Measurements from ENCODE around the gene CDYL2.

The CDYL2 gene

DNA sequence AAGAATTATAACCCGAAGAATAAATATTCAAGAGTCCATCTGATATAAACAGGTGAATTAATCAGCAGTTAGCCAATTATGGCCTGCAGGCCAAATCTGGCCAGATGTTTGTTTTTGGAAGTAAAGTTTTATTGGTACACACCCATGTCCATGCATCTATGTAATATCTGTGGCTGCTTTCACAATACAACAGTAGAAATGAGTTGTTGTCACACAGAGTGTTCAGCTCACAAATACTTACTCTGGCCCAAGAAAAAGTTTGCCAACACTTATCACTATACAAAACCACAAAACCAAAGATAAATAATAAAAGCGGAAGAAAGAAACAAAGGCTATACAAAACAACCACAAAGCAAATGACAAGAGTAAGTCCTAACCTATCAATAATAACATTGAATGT is 109.4 kb downstream of the CDYL2 start:
- H3K4me2 ChIP-seq (ENCODE audit: low read length): no peak overlapping the region
- H2AFZ ChIP-seq (ENCODE audit: low read depth, low read length): no peak overlapping the region
- TF ChIP-seq, protein P1, sequence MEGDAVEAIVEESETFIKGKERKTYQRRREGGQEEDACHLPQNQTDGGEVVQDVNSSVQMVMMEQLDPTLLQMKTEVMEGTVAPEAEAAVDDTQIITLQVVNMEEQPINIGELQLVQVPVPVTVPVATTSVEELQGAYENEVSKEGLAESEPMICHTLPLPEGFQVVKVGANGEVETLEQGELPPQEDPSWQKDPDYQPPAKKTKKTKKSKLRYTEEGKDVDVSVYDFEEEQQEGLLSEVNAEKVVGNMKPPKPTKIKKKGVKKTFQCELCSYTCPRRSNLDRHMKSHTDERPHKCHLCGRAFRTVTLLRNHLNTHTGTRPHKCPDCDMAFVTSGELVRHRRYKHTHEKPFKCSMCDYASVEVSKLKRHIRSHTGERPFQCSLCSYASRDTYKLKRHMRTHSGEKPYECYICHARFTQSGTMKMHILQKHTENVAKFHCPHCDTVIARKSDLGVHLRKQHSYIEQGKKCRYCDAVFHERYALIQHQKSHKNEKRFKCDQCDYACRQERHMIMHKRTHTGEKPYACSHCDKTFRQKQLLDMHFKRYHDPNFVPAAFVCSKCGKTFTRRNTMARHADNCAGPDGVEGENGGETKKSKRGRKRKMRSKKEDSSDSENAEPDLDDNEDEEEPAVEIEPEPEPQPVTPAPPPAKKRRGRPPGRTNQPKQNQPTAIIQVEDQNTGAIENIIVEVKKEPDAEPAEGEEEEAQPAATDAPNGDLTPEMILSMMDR (IDR thresholded peaks at IDR 0.05; ENCODE audit: low read depth, low read length): no peak
- no peak for TF ChIP-seq EZH2phosphoT487 (IDR thresholded peaks at IDR 0.05; ENCODE audit: low read depth)
- H3K4me1 ChIP-seq (ENCODE audit: low read length): no peaks in the 10 kb centered on the region
- no peaks in the 10 kb centered on the region for H3K36me3 ChIP-seq (replicated peaks; ENCODE audit: low read depth, low read length)
- H3K79me2 ChIP-seq (ENCODE audit: low read length): no peaks in the 10 kb centered on the region
- H3K9ac ChIP-seq (ENCODE audit: low read length): no peak overlapping the region
- H3K9me3 ChIP-seq (ENCODE audit: insufficient read depth, low read length): no peaks in the 10 kb centered on the region
- H4K20me1 ChIP-seq (ENCODE audit: insufficient read depth, low read length): no peaks in the 10 kb centered on the region
- peaks cover 13% of the 10 kb centered on the region for H3K27me3 ChIP-seq (ENCODE audit: low read depth, low read length)
- no peak overlapping the region for H3K27ac ChIP-seq (ENCODE audit: low read length)
- no peak overlapping the region for H3K4me3 ChIP-seq (ENCODE audit: low read length)

DNA sequence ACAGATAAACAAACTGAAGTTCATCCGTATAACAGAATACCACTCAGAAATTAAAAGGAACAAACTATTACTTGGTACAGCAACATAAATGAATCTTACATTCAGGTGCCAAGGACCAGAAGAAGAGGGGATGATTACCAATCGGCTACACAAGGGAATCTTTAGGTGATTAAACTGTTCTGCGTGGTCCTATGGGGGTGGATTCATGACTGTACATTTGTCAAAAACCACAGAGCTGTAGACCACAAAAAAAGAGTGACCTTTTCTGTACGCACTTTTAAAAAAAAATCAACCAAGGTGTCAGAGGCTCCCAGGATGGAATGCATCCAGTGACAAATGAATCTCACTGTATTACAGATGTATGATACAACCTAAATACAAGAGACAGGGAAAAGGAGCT is 110.8 kb downstream of the CDYL2 start:
- H3K36me3 ChIP-seq (replicated peaks; ENCODE audit: low read depth, low read length): no peaks in the 10 kb centered on the region
- H3K9me3 ChIP-seq (ENCODE audit: insufficient read depth, low read length): no peaks in the 10 kb centered on the region
- H3K4me1 ChIP-seq (ENCODE audit: low read length): no peaks in the 10 kb centered on the region
- no peak overlapping the region for H3K9ac ChIP-seq (ENCODE audit: low read length)
- no peak overlapping the region for H3K4me2 ChIP-seq (ENCODE audit: low read length)
- no peak overlapping the region for H2AFZ ChIP-seq (ENCODE audit: low read depth, low read length)
- TF ChIP-seq EZH2phosphoT487 (IDR thresholded peaks at IDR 0.05; ENCODE audit: low read depth): no peak
- TF ChIP-seq, protein P1 (IDR thresholded peaks at IDR 0.05; ENCODE audit: low read depth, low read length): no peak
- H3K4me3 ChIP-seq (ENCODE audit: low read length): no peak overlapping the region
- H3K79me2 ChIP-seq (ENCODE audit: low read length): no peaks in the 10 kb centered on the region
- H4K20me1 ChIP-seq (ENCODE audit: insufficient read depth, low read length): no peaks in the 10 kb centered on the region
- no peak overlapping the region for H3K27ac ChIP-seq (ENCODE audit: low read length)
- H3K27me3 ChIP-seq (ENCODE audit: low read depth, low read length): peaks cover 13% of the 10 kb centered on the region

DNA sequence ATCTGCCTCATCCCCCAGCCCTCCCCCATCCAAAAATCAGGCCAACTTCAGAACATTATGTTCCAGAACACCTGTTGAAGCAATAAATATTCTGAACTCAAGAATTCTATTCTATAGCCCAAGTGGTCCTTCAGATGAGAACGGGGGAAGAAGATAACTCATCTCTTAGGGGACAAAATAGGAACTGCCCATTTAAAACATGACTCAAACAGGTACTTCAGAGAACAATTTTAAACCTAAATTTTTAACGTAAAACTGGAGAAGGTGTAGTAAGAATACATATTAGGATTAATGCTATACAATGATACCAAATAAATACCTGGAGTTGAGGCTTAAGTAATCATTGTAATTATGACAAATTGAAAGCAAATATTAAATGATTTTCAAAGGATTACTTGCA is 112.1 kb downstream of the CDYL2 start:
- no peaks in the 10 kb centered on the region for H3K79me2 ChIP-seq (ENCODE audit: low read length)
- TF ChIP-seq, protein P1 (IDR thresholded peaks at IDR 0.05; ENCODE audit: low read depth, low read length): no peak
- no peak for TF ChIP-seq EZH2phosphoT487 (IDR thresholded peaks at IDR 0.05; ENCODE audit: low read depth)
- no peak overlapping the region for H3K4me2 ChIP-seq (ENCODE audit: low read length)
- no peak overlapping the region for H2AFZ ChIP-seq (ENCODE audit: low read depth, low read length)
- H3K4me1 ChIP-seq (ENCODE audit: low read length): no peaks in the 10 kb centered on the region
- H3K9me3 ChIP-seq (ENCODE audit: insufficient read depth, low read length): no peaks in the 10 kb centered on the region
- no peak overlapping the region for H3K9ac ChIP-seq (ENCODE audit: low read length)
- H3K4me3 ChIP-seq (ENCODE audit: low read length): no peak overlapping the region
- H3K27ac ChIP-seq (ENCODE audit: low read length): no peak overlapping the region
- peaks cover 18% of the 10 kb centered on the region for H3K27me3 ChIP-seq (ENCODE audit: low read depth, low read length)
- no peaks in the 10 kb centered on the region for H3K36me3 ChIP-seq (replicated peaks; ENCODE audit: low read depth, low read length)
- H4K20me1 ChIP-seq (ENCODE audit: insufficient read depth, low read length): no peaks in the 10 kb centered on the region

DNA sequence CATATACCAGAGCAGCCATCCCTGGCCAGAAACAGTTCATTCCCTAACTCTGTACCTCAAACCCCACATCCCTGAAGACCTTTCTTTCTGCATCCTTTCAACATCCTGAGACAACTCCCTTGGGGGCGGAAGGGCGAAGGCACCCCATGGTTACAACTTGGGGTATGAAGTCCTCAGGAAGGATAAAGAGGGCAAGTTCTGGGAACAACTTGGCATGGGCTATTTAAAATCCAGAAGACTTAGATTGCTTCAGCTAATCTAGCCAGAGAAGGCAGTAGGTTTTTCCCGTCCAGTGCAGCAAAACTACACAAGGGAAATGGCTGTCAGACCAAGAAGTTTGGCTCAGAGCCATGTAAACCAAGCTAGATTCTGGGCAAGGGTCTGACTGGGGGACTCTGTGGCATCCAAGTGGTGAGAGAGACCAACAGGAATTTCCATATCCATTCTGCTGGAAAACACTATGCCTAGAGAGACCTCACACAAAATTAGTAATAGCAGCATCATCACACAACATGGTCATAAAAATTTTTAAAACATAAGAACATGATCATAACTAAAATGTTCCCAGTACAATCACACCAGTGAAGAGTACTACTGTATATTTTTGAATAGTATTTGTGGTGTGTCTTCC is 113.2 kb downstream of the CDYL2 start:
- H4K20me1 ChIP-seq (ENCODE audit: insufficient read depth, low read length): no peaks in the 10 kb centered on the region
- peaks cover 18% of the 10 kb centered on the region for H3K27me3 ChIP-seq (ENCODE audit: low read depth, low read length)
- H3K27ac ChIP-seq (ENCODE audit: low read length): no peak overlapping the region
- H3K9ac ChIP-seq (ENCODE audit: low read length): no peak overlapping the region
- TF ChIP-seq, protein P1 (IDR thresholded peaks at IDR 0.05; ENCODE audit: low read depth, low read length): no peak
- no peak for TF ChIP-seq EZH2phosphoT487 (IDR thresholded peaks at IDR 0.05; ENCODE audit: low read depth)
- no peak overlapping the region for H3K4me3 ChIP-seq (ENCODE audit: low read length)
- no peaks in the 10 kb centered on the region for H3K79me2 ChIP-seq (ENCODE audit: low read length)
- H3K4me2 ChIP-seq (ENCODE audit: low read length): no peak overlapping the region
- no peaks in the 10 kb centered on the region for H3K9me3 ChIP-seq (ENCODE audit: insufficient read depth, low read length)
- H2AFZ ChIP-seq (ENCODE audit: low read depth, low read length): no peak overlapping the region
- H3K4me1 ChIP-seq (ENCODE audit: low read length): no peaks in the 10 kb centered on the region
- H3K36me3 ChIP-seq (replicated peaks; ENCODE audit: low read depth, low read length): no peaks in the 10 kb centered on the region
